HG03469 (cell line): ENCODE data around the gene SYCN.
"Not testable (repeated sequence)": the region's sequence is repeated elsewhere in the genome, so short reads cannot be mapped to it uniquely, and the experiment has no call there.

Experiments used
- ATAC-seq: cut with Tn5 transposase; IDR thresholded peaks from one replicate; pipeline ENCODE4 v1.9.1; 2021; ENCODE audit warnings: mild to moderate bottlenecking, moderate library complexity, moderate number of reproducible peaks; ENCODE audit not compliant: unreplicated experiment

SYCN gene, protein sequence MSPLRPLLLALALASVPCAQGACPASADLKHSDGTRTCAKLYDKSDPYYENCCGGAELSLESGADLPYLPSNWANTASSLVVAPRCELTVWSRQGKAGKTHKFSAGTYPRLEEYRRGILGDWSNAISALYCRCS

DNA sequence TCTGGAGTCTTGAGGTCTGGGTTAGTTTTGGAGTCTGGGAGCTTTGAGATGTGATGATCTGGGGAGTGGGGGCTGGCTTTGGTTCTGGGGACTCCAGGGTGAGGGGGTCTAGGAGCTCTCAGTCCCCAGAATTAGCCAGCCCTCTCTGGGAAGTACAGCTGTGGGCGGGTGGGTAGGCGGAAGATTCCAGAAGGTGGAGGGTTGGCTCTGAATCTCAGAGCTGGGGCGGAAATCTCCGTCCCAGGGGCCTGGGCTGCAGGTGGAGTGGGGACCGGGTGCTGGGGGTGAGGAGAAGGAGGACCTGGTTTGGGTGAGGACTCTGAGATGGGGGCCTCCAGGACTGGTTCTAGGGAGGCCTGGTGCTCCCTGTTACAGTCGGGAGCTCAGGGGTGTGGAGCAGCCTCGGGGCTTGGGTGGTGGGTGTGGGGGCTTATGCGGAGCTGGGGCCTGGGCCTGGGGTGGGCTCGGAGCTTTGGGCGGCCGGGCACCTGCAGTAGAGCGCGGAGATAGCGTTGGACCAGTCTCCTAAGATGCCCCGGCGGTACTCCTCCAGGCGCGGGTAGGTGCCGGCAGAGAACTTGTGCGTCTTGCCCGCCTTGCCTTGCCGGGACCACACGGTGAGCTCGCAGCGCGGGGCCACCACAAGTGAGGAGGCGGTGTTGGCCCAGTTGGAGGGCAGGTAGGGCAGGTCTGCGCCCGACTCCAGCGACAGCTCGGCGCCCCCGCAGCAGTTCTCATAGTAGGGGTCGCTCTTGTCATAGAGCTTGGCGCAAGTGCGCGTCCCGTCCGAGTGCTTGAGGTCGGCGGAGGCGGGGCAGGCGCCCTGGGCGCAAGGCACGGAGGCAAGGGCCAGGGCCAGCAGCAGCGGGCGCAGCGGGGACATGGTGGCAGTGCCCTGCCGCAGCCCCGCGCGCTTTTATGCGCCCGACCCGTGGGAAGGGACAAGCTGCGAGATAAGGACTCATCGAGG, at the start of gene SYCN:
Gene SYCN, minus strand, starts transcription at position 892 of the 970 bp plus-strand sequence. Its CDS starts 9 bp downstream, at position 883.
- no peak for ATAC-seq

DNA sequence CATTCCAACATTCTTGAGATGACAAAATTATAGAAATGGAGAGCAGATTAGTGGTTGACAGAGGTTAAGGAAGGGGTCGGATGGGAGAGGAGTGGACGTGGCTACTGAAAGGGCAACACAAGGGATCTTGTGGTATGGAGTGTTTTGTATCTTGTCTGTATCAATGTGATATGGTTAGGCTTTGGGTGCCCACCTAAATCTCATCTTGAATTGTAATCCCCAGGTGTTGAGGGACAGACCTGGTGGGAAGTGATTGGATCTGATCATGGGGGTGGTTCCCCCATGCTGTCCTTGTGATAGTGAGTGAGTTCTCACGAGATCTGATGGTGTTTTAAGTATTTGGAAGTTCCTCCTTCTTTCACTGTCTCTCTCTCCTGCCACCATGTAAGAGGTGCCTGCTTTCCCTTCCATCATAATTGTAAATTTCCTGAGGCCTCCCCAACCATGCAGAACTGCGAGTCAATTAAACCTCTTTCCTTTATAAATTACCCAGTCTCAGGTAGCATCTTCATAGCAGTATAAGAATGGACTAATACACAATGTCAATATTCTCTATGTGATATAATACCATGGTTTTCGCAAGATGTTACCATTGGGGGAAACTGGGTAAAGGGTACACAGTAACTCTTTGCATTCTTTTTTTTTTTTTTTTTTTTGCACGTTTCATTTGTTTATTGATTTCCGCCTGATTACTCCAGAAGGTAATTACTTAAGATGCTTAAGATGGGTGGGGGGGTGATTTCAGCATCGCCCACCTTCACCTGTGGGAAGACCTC, 49.5 kb upstream of the SYCN start:
- no peak for ATAC-seq

DNA sequence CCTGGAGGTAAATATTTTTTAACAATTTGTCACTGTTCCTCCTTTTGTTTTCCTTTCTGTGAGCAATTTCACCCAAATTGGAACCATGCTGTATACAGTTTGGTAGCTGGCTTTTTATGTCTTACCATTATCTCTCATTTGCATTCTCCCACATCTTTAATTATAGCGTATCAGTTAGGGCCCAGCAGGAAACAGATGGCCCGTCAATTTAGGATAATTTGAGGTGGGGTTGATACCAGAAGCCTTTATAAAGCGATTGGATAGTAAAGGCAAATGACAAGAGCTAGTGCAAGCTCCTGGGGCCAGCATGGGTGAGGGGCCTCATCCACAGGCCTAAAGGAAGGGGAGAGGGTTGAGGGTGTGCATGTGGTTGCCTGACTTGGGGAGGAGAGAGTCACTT, 48.4 kb upstream of the SYCN start:
- no peak for ATAC-seq

DNA sequence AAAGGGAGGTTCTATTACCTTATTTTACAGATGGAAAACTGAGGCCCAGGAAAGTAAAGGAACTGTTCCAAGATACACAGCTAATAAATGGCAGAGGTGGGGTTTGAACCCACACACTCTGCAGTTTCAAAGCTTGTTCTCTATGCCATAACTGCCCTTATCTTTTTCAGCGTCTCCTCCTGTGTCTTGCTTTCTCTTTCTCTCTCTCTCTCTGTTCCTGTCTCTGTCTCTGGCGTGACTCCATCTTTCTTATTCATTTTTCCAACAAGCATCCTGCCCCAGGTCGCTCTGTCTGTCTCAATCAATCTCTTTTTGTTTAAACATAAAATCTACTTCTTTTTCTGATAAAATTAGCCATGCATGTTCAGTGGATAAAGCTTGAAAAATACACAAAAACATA, 47.8 kb upstream of the SYCN start:
- ATAC-seq: no peak

DNA sequence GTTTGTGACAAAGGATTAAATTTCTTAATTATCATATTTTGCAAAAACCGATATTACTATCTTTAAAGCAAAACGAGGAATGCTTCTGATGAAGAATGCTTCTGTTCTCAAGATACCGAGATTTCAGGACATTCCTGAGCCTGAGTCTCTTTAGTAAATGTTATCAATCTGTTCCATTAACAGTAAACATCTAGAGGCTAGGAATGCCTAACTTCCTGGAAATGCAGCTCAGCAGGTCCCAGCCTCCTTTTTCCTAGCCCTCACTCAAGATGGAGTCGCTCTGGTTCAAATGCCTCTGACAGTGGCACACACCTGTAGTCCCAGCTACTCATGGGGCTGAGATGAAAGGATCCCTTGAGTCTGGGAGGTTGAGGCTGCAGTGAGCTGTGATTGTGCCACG, 47.0 kb upstream of the SYCN start:
- ATAC-seq: no peak

DNA sequence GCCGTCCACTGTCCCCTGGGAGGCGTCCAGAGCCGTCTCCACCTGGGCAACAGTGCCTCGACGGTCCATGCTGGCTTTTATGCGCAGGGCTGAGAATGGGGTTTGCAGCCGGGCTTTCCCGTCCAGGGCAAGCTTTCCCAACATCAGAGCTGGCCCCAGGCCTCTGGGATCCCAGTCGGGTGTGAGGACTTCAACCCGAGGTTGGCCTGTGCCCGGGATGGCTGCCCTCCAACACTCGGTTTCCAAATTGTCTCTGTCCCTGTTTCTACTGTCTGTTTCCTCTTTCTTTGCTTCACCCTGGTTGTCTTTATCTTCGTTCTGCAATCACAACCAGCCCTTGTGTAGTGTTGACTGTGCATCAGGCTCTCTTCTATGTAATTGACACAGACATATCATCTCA, 44.7 kb upstream of the SYCN start, which contains the start of gene IFNL4:
Gene IFNL4, minus strand, starts transcription at position 51 of the 400 bp plus-strand sequence.
- no peak for ATAC-seq

DNA sequence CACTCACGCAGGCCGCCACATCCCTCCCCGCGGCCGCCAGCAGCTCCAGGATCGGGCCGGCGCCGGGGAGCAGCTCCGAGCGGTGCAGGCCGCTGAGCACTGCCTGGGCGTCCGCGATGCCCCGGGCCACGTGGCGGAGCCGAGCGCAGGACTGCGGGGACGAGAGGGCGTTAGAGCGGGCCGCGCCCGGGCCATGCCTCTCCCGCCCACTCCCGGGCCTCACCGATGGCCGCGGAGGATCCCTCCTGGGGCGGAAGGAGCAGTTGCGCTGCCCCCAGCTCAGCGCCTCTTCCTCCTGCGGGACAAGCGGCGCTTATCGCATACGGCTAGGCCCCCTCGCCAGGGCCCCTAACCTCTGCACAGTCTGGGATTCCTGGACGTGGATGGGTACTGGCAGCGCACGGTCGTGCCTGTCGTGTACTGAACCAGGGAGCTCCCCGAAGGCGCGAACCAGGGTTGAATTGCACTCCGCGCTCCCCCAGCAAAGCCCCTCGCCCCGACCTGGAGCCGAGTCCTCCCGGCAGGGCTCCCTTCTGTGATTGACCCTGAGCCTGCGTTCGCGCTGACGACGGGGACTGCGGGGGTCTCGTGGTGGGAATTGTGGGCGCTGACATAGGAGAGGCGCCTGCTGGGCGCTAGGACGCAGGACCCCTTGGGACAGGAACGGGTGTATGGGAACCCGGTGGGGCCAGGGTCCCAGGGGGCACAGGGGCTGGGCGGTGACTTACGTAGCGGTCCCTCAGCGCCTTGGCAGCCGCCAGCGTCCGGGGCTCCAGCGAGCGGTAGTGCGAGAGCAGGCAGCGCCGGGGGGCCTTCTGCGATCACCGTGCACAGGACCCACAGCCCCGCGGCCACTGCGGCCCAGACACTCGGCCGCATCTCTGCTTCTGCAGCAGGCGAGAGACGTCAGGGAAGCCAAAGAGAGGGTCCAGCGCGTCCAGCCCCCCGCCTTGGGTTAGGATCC, 43.9 kb upstream of the SYCN start:
- no peak for ATAC-seq

DNA sequence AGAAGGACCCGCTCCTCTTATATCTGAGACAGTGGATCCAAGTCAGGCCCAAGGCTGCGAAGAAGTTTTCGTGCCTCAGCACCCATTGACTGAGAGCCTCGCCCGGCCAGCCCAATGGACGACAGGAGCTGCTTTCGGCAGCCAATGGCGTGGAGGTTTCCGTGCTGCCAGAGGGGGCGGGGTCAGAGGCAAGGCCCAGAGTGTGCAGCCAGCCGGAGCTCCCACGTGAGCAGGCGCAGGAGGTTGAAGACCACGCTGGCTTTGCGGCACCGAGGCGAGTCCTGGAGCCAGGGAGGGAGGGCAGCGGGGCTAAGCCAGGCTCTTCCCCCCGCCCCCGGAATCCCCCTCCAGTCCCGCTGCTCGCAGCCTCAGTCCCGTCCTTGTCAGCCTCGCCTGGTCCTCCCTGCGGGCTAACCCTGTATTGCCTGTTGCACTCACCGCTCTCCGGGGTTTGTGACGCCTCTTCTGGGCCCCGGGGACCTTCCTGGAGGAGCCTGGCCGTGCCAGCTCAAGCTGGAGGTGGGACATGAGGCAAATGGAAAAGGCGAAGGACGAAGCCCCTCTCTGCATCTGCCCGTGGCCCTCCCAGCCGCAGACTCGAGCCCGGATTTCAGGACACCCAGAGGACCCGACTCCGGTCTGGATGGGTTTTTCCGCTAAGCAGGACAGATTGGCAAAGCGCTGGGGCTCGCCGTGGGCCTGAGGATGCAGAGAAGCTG, 43.0 kb upstream of the SYCN start:
- ATAC-seq: no peak

DNA sequence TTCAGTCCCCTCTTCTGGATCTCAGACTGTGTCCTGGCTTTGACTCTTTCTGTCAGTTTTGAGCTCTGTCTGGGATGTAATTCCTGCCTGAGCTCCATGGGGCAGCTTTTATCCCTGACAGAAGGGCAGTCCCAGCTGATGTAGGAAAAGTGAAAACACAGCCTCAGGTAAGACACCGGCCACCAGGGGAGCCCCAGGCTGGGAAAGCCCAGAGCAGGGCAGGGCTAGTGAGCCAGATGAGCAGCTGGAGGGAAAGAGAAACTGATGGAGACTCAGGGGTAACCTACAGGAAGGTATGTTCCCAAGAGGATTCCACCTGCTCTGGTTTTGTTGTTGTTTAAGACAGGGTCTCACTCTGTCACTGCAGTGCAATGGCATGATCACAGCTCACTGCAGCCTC, 41.1 kb upstream of the SYCN start:
- ATAC-seq: not testable (repeated sequence)

DNA sequence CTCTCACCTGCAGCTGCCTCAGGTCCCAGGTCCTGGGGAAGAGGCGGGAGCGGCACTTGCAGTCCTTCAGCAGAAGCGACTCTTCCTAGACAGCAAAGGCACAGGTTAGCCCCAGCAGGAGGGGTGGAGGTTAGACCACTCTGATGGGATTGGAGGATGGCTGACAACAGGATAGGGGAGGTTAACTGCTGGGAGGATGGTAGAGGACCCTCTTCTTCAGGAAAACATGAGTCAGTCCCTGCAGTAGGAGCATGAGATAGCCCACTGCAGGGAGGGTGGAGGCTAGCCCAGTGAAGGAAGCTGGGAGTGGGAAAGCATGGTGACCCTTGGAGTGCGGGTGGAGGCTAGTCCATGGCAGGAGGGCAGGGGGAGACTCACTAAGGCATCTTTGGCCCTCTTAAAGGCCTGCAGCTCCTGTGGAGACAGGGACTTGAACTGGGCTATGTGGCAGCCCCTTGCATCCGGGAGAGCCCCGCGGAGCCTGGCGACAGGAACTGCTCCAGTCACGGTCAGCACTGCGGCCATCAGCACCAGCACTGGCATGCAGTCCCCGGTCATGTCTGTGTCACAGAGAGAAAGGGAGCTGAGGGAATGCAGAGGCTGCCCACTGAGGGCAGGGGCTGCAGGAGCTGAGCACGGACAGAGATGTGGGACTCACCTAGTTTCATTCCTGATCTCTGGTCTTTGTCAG, 40.5 kb upstream of the SYCN start, which contains the start of gene IFNL3:
Gene IFNL3, minus strand, starts transcription at position 597 of the 691 bp plus-strand sequence. Its CDS starts 39 bp downstream, at position 558.
- not testable (repeated sequence) for ATAC-seq

DNA sequence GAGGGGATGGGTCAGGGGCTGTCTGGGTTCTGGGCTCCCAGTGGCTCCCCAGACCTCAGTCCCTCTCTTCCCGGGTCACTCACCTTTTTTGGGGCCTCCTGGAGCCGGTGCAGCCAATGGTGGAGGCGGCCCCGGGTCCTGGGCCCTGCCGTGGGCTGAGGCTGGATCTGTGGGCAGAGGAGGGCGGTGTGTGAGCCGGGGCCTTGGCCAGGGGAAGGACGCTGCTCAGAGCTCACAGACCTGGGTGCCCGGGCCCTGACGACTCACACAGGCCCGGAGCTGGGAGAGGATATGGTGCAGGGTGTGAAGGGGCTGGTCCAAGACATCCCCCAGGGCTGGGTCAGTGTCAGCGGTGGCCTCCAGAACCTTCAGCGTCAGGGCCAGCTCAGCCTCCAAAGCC, 39.7 kb upstream of the SYCN start:
- not testable (repeated sequence) for ATAC-seq

DNA sequence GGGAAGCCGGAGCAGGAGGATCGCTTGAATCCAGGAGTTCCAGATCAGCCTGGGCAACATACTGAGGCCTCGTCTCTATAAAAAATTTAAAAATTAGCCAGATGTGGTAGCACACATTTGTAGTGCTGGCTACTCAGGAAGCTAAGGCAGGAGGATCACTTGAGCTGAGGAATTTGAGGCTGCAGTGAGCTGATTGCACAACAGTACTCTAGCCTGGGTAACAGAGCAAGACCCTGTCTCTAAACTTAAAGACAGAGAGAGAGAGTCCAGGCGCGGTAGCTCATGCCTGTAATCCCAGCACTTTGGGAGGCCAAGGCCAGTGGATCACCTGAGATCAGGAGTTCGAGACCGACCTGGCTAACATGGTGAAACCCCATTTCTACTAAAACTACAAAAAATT, 36.4 kb upstream of the SYCN start:
- no peak for ATAC-seq

DNA sequence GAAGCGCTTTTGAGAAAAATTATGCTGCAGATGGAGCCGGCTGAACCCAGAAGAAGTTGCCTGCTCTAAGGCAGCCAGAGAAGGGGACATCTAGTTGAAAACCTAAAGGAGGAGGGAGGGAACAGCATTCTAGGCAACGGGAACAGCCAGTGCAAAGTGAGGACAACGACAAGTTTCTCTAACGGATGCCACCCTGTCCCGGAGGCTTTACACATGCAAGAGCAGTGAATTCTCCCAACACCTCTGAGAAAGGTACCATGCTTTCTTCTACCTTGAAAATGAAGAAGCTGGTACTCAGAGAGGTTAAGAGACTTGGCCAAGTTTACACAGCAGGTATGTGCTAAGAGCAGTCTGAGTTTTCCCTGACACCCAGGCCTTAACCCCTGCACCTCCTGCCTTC, 34.9 kb upstream of the SYCN start:
- ATAC-seq: no peak

DNA sequence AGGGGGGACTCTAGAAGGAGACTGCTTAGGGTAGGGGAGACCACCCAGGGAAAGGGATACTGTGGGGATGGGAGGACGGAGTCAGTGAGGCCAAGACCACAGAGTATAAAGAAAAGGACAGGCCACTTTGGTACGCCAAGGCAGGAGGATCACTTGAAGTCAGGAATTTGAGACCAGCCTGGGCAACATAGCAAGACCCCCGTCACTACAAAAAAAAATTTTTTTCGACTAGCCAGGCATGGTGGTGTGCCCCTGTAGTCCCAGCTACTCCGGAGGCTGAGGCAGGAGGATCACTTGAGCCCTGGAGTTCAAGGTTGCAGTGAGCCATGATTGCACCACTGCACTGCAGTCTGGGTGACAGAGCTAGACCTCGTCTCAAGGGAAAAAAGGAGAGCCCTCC, 34.1 kb upstream of the SYCN start:
- ATAC-seq: no peak

DNA sequence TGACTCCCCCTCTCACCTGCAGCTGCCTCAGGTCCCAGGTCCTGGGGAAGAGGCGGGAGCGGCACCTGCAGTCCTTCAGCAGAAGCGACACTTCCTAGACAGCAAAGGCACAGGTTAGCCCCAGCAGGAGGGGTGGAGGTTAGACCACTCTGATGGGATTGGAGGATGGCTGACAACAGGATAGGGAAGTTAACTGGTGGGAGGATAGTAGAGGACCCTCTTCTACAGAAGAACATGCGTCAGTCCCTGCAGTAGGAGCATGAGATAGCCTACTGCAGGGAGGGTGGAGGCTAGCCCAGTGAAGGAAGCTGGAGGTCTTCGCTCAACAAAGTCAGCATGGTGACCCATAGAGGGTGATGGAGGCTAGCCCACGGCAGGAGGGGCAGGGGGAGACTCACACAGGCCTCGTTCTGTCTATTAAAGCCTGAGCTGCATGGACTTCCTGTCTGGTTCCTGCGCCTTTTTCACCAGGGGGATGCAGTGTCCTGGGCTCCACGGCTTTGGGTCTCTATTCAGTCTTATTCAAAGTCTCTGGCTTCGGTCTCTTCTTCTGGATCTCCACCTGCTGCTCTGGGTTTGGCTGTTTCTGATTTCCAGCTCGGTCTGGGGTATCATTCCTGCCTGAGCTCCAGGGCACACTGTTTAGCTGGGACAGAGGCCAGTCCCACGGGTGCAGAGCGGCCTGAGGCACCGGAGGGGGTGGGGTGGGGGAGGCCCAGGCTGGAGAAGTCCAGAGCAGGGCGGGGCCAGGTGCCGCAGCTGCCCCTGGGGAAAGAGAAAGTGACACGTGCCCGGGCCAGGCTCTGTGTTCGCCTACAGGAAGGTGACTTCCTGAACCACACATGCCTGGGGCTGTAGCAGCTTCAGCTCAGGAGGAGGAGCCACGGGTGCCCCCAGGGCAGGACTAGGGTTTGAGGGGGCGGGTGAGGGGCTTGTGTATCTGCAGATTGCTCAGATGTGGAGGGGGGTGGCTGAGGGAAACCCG, 33.4 kb upstream of the SYCN start:
- no peak for ATAC-seq

DNA sequence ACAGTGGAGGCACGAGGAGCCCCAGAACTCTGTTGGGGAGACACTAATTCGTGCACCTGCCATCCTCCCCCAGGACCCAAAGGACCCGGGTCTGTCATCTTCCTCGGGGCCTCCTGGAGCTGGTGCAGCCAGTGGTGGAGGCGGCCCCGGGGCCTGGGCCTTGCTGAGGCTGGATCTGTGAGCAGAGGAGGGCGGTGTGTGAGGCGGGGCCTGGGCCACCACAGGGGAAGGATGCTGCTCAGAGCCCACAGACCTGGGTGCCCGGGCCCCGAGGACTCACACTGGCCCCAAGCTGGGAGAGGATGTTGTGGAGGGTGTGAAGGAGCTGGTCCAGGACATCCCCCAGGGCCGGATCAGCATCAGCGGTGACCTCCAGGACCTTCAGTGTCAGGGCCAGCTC, 32.5 kb upstream of the SYCN start:
- no peak for ATAC-seq

DNA sequence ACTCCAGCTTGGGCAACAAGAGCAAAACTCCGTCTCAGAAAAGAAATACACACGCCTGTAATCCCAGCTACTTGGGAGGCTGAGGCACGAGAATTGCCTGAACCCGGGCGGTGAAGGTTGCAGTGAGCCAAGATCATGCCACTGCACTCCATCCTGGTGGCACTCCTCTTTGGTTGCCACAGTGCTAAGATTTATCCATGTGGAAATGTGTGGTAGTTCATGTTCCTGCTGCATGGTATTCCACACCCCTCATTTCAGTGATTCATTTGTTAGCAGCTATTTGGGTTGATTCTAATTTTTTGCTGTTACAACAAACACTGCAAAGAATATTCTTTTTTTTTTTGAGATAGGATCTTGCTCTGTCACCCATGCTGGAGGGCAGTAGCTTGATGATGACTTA, 28.6 kb upstream of the SYCN start:
- ATAC-seq: no peak
